MM.1S (cell line): ENCODE data around the gene ADAM19.

Experiments
- DNase-seq: peaks from one replicate; pipeline ENCODE4 v3.0.0-alpha.2; 2015
- H2AFZ ChIP-seq: fragments of 300-600 bp; sonication (generic); 2 replicates; pipeline ENCODE4 v1.6.0; 2016; ENCODE audit warnings: antibody characterized with exemption, low read length
- H3F3A ChIP-seq: fragments of 300-600 bp; sonication (generic); 2 replicates; pipeline ENCODE4 v1.6.1; 2016; ENCODE audit warnings: mild to moderate bottlenecking, antibody characterized with exemption, low read length, moderate library complexity, mixed read lengths; ENCODE audit not compliant: insufficient read depth
- H3K27ac ChIP-seq: fragments of 300-600 bp; sonication (generic); 2 replicates; pipeline ENCODE4 v1.5.1; 2016; ENCODE audit warnings: mild to moderate bottlenecking, low read length
- H3K27me3 ChIP-seq: fragments of 300-600 bp; sonication (generic); replicated peaks from 2 replicates; pipeline ENCODE4 v1.6.0; 2016; ENCODE audit warnings: low read length; ENCODE audit not compliant: insufficient read depth
- H3K36me3 ChIP-seq: fragments of 300-600 bp; sonication (generic); replicated peaks from 2 replicates; pipeline ENCODE4 v1.6.1; 2016; ENCODE audit warnings: mild to moderate bottlenecking, low read length, mixed read lengths; ENCODE audit not compliant: insufficient read depth
- H3K4me1 ChIP-seq: fragments of 300-600 bp; sonication (generic); 2 replicates; pipeline ENCODE4 v1.6.1; 2016; ENCODE audit warnings: low read length, mixed read lengths
- H3K4me2 ChIP-seq: fragments of 300-600 bp; sonication (generic); 2 replicates; pipeline ENCODE4 v1.6.0; 2016; ENCODE audit warnings: low read depth, low read length
- H3K4me3 ChIP-seq: fragments of 300-600 bp; sonication (generic); 2 replicates; pipeline ENCODE4 v1.5.1; 2016; ENCODE audit warnings: low read length, mixed read lengths
- H3K79me2 ChIP-seq: fragments of 300-600 bp; sonication (generic); 2 replicates; pipeline ENCODE4 v1.6.1; 2016; ENCODE audit warnings: mixed run types, low read length, mixed read lengths
- H3K9ac ChIP-seq: fragments of 300-600 bp; sonication (generic); 2 replicates; pipeline ENCODE4 v1.6.1; 2016; ENCODE audit warnings: low read length, mixed read lengths
- H3K9me2 ChIP-seq: fragments of 300-600 bp; sonication (generic); replicated peaks from 2 replicates; pipeline ENCODE4 v1.6.1; 2016; ENCODE audit warnings: mild to moderate bottlenecking, low read length, mixed read lengths; ENCODE audit not compliant: insufficient read depth
- H3K9me3 ChIP-seq: fragments of 300-600 bp; sonication (generic); replicated peaks from 2 replicates; pipeline ENCODE4 v1.6.1; 2016; ENCODE audit warnings: mild to moderate bottlenecking, low read length, mixed read lengths; ENCODE audit not compliant: insufficient read depth
- H4K20me1 ChIP-seq: fragments of 300-600 bp; sonication (generic); 2 replicates; pipeline ENCODE4 v1.6.1; 2016; ENCODE audit warnings: mild to moderate bottlenecking, low read length, moderate library complexity, mixed read lengths; ENCODE audit not compliant: insufficient read depth
- CTCF ChIP-seq: fragments of 300-600 bp; sonication (generic); IDR thresholded peaks from 2 replicates; pipeline ENCODE4 v1.5.1; 2016; ENCODE audit warnings: antibody characterized with exemption, low read length, mixed read lengths
- EZH2 ChIP-seq: fragments of 300-600 bp; sonication (generic); optimal IDR thresholded peaks from 2 replicates; pipeline ENCODE3; 2017; ENCODE audit warnings: low read depth, mild to moderate bottlenecking, antibody characterized with exemption, low read length, mixed read lengths
- EZH2phosphoT487 ChIP-seq: fragments of 300-600 bp; sonication (generic); IDR thresholded peaks from 2 replicates; pipeline ENCODE4 v1.6.1; 2018; ENCODE audit warnings: antibody characterized with exemption, low read length

Gene ADAM19

GRCh38 chr5:157535042-157535865 lies 40.3 kb downstream of the ADAM19 start:
- TF ChIP-seq EZH2phosphoT487 (no peak), CTCF (no peak), EZH2 (no peak)
- DNase-seq, result no peak
- Histone ChIP-seq H3K4me1 (peaks cover 11% of the 10 kb centered on the region), H3K4me2 (no peak overlapping the region), H3K27ac (no peak overlapping the region), H3K9ac (no peak overlapping the region), H3F3A (peaks cover 7% of the 10 kb centered on the region; the same call in 1 of the 2 replicates), H2AFZ (no peak overlapping the region), H3K79me2 (no peaks in the 10 kb centered on the region), H3K9me2 (no peaks in the 10 kb centered on the region), H4K20me1 (no peaks in the 10 kb centered on the region), H3K27me3 (no peaks in the 10 kb centered on the region), H3K36me3 (no peaks in the 10 kb centered on the region), H3K9me3 (no peaks in the 10 kb centered on the region), H3K4me3 (no peak overlapping the region)

GRCh38 chr5:157533011-157533481 lies 42.5 kb downstream of the ADAM19 start:
- Histone ChIP-seq H2AFZ (no peak overlapping the region), H3K4me3 (no peak overlapping the region), H3K36me3 (no peaks in the 10 kb centered on the region), H3K27me3 (no peaks in the 10 kb centered on the region), H4K20me1 (no peaks in the 10 kb centered on the region), H3K9me3 (no peaks in the 10 kb centered on the region), H3F3A (no peaks in the 10 kb centered on the region), H3K27ac (no peak overlapping the region), H3K9me2 (no peaks in the 10 kb centered on the region), H3K4me1 (no peaks in the 10 kb centered on the region), H3K9ac (no peak overlapping the region), H3K79me2 (no peaks in the 10 kb centered on the region), H3K4me2 (no peak overlapping the region)
- TF ChIP-seq EZH2 (no peak), CTCF (no peak), EZH2phosphoT487 (no peak)
- DNase-seq, result no peak

GRCh38 chr5:157532022-157532421 lies 43.6 kb downstream of the ADAM19 start:
- Histone ChIP-seq H3K27ac (no peak overlapping the region), H3K4me2 (no peak overlapping the region), H3F3A (no peaks in the 10 kb centered on the region), H3K9ac (no peak overlapping the region), H3K9me2 (no peaks in the 10 kb centered on the region), H3K36me3 (no peaks in the 10 kb centered on the region), H4K20me1 (no peaks in the 10 kb centered on the region), H3K4me1 (no peaks in the 10 kb centered on the region), H3K9me3 (no peaks in the 10 kb centered on the region), H2AFZ (no peak overlapping the region), H3K79me2 (no peaks in the 10 kb centered on the region), H3K4me3 (no peak overlapping the region), H3K27me3 (no peaks in the 10 kb centered on the region)
- DNase-seq, result no peak
- TF ChIP-seq CTCF (no peak), EZH2phosphoT487 (no peak), EZH2 (no peak)
